GM19395 (cell line): ENCODE data around the gene TSPAN32.
"Not testable (repeated sequence)": the region's sequence is repeated elsewhere in the genome, so short reads cannot be mapped to it uniquely, and the experiment has no call there.

ENCODE experiments used
- ATAC-seq: cut with Tn5 transposase; IDR thresholded peaks from one replicate; pipeline ENCODE4 v1.9.1; 2021; ENCODE audit warnings: mild to moderate bottlenecking, moderate library complexity; ENCODE audit not compliant: unreplicated experiment

Gene TSPAN32

DNA sequence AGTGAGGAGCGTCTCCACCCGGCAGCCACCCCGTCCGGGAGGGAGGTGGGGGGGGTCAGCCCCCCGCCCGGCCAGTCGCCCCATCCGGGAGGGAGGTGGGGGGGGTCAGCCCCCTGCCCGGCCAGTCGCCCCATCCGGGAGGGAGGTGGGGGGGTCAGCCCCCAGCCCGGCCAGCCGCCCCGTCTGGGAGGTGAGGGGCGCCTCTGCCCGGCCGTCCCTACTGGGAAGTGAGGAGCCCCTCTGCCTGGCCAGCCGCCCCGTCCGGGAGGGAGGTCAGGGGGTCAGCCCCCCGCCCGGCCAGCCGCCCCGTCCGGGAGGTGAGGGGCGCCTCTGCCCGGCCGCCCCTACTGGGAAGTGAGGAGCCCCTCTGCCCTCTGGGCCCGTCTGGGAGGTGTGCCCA, 30.8 kb downstream of the TSPAN32 start:
- ATAC-seq = not testable (repeated sequence)

DNA sequence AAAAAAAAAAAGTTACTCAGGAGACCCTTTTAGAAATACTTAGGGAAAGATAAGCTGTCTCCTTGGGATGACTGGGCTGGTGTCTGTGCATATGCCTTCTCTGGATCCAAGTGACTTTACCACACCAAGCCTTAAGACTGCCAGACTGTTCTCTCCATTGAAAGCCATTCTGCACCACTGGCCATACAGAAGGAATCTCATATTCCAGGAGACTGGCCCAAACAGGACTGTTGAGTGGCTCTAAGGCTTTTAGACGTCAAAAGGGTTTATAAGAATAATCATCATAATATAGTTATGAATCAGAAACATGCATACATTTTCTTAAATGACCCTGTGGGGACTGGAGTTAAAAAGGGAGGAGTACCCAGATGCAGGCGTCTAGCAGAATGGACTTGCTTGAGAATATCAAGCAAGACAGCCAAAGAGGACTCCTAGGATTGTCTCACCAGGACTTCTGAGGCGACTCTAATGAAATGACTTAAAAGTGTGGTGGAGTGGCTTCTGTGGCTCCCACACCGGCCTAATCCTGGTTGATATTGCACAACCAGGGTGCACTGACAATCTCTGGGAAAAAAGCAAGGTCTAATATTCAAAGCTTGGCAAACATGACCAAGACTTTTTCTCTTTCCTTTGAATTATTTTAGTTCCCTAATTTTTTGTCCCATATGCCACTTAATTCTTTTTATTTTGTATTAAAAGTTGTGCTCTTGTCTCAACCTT, 31.8 kb downstream of the TSPAN32 start:
- ATAC-seq = not testable (repeated sequence)

DNA sequence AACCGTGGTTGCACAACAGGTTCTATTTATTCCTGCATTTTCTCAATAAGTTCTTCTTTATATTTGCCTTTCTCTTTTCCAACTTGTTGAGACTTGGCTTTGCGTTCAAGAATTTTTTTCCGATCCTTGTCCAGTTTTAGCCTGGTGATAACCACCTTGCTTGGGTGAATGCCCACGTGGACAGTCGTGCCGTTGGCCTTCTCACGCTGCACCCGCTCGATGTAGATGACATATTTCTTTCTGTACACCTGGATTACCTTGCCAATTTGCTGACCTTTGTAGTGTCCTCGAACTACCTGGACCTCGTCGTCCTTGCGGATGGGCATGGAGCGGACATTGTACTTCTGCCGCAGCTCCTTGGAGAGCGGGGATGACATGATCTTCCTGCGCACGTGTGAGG, 33.5 kb downstream of the TSPAN32 start:
- not testable (repeated sequence) for ATAC-seq

DNA sequence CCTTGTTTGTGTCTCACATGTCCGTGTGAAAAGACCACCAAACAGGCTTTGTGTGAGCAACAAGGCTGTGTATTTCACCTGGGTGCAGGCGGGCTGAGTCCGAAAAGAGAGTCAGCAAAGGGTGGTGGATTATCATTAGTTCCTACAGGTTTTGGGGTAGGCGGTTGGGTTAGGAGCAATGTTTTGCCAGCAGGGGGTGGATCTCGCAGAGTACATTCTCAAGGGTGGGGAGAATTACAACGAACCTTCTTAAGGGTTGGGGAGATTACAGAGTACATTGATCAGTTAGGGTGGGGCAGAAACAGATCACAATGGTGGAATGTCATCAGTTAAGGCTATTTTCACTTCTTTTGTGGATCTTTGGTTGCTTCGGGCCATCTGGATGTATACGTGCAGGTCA, 36.9 kb downstream of the TSPAN32 start:
- not testable (repeated sequence) for ATAC-seq

DNA sequence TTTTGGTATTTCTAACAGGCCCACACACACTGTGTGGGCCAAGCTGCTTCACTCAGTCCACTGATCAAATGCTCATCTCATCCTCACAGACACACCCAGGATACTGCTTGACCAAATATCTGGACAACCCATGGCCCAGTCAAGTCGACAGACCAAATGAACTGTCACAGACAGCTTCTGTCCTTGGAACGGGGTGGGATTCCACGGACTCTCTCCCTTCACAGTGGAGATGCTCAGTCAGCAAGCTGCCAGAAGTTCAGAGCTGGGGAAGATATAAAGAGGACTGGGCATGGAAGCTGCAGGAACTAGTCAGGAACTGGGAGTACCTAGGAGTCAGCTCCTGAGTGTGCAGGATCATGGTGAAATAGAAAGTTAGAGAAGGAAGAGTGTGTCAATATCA, 40.7 kb downstream of the TSPAN32 start:
- ATAC-seq = no peak

DNA sequence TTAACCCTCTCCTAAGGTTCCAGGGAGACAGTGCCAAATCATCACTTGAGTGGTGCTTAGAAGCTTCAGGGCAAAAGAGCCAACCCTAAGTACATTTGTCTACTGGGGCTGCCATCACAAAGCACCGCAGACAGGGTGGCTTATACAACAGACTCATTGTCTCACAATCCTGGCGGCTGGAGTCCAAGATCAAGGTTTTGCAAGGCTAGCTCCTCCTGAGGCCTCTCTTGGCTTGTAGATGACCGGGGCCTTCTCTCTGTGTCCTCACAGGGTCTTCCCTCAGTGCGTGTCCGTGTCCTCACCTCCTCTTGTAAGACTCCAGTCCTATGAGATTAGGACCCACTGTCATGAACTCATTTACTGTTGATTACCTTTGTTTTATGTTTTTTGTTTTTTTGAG, 41.2 kb downstream of the TSPAN32 start:
- no peak for ATAC-seq

DNA sequence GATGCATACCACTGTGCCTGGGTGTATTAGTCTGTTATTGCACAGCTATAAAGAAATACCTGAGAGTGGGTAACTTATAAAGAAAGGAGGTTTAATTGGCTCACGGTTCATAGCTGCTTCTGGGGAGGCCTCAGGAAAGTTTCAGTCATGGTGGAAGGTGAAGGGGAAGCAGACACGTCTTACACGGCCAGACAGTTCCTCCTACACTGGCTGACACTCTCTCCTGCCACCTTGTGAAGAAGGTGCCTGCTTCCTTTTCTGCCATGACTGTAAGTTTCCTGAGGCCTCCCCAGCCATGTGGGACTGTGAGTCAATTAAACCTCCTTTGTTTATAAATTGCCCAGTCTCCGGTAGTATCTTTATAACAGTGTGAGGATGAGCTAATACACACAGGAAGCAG, 41.7 kb downstream of the TSPAN32 start:
- no peak for ATAC-seq

DNA sequence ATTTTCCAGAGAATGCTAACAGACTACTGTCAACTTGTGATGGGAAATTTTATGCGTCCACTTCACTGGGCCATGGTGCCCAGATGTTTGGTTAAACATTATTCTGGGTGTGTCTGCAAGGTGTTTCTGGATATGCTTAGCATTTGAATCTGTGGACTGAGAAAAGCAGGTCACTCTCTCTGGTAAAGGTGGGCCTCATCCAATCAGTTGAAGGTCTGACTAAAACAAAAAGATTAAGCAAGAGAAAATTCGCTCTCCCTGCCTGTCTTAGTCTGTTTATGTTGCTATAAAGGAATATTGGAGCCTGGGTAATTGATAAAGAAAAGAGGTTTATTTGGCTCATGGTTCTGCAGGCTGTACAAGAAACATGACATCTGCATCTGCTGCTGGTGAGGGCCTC, 43.2 kb downstream of the TSPAN32 start:
- ATAC-seq = no peak

GRCh38 chr11:2346014-2346413, 44.2 kb downstream of the TSPAN32 start:
- no peak for ATAC-seq

- ATAC-seq = no peak
These were observed 44.9 kb downstream of the TSPAN32 start for GRCh38 chr11:2346586-2347307.

GRCh38 chr11:2347308-2347830, 45.6 kb downstream of the TSPAN32 start:
- no peak for ATAC-seq

GRCh38 chr11:2348986-2349385, 47.2 kb downstream of the TSPAN32 start:
- ATAC-seq = no peak

DNA sequence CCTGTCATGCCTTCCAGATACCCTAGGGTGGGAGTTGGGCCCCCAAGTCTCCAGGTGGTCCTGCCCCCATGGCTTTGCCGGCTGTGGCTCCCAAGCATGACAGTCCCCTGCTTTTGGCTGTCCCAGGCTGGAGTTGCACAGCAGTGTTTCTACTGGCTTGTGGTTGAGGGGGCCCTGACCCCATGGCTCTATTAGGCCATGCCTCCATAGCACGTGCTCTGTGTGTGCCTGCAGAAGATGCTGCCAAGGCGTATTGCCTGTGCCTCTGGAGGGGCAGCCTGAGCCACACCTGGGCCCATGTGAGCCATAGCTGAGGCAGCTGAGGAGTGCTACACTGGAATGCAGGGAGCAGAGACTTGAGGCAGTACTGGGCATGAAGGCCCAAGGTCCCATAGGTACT, 49.9 kb downstream of the TSPAN32 start:
- no peak for ATAC-seq

DNA sequence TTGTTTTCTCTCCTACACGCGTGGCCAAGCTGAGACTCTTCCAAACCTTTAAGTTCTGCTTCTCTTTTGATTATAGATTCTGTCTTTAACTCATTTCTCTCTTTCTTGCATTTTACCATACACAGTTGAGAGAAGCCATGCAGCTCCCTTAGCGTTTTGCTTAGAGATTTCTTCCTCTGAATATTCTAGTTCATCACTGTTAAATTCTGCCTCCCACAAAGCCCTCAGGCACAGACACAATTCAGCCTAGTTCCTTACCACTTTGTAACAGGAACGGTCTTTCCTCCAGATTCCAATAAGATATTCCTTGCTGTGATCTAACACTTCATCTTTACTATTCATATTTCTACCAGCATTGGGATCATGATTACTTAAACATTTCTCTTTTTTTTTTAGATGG, 50.6 kb downstream of the TSPAN32 start:
- ATAC-seq = no peak

GRCh38 chr11:2355000-2355644, 53.3 kb downstream of the TSPAN32 start:
- no peak for ATAC-seq

DNA sequence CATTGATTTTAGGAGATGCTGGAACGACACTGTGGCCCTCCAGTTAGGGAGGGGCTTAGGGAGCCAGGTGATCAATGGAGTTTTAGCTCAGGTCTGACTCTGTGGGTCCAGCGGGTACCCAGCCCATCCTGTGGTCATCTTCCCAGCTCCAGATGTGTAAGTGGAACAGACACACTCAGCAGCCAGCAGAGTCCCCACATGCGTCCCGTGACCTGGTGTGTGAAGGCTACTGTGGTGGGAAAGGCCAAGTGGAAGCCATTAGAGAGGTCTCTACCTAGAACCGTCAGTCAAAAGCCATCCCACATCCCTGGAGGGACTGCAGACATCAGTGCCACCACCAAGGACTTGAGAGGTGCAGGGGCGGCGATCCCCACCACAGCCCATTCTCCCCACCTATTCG, 55.4 kb downstream of the TSPAN32 start:
- no peak for ATAC-seq

GRCh38 chr11:2357651-2358050, 55.8 kb downstream of the TSPAN32 start:
- ATAC-seq = not testable (repeated sequence)

DNA sequence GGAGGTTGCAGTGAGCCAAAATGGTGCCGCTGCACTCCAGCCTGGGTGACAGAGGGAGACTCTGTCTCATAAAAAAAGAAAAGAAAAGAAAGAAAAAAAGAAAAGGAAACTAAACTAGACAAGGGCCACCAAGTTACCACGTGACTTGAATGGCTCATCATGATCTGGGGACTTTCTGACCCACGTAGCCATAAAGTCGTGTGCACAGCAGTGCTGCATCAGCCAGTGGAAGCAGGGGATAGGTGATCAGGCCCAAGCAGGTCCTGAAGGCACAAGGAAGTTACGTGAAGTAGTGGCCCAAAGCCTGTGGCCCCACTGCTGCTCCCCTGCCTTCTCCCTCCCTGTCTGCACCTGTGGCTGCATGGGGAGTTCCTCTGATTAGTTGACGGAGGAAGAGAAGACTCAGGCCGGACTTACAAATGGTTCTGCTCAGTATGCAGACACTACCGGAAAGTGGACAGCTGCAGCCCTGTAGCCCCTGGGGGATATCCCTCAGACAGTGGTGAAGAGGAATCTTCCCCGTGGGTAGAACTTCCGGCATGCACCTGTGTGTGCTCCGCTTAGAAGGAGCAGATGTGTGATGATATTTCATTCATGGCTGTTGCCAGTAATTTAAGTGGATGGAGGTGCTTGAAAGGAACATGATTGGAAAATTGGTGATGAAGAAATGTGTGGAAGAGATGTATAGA, 57.1 kb downstream of the TSPAN32 start:
- no peak for ATAC-seq

DNA sequence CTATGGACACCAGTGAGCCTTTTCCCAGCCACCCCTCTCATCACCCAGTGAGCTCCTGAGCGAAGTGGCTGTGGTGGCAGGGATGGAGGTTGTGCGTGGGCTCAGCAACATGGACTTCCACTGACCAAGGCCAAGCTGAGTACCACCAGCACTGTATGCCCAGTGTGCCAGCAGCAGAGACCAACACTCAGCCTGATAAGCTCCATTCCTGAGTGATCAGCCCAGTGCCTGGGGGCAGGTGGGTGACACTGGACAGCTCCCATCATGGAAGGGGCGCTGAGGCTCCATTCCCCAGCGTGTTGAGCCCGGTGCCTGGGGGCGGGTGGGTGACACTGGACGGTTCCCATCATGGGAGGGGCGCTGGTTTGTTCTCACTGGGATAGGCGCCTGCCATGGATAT, 57.7 kb downstream of the TSPAN32 start:
- ATAC-seq = no peak

GRCh38 chr11:2360081-2360642, 58.3 kb downstream of the TSPAN32 start:
- no peak for ATAC-seq

GRCh38 chr11:2361565-2361964, 59.8 kb downstream of the TSPAN32 start:
- no peak for ATAC-seq
